GM19397 (cell line): ENCODE results near the gene KCNAB2.

ENCODE experiments used
- ATAC-seq: cut with Tn5 transposase; IDR thresholded peaks from one replicate; pipeline ENCODE4 v1.9.1; 2021; ENCODE audit warnings: mild to moderate bottlenecking, moderate library complexity; ENCODE audit not compliant: unreplicated experiment

Gene KCNAB2

DNA sequence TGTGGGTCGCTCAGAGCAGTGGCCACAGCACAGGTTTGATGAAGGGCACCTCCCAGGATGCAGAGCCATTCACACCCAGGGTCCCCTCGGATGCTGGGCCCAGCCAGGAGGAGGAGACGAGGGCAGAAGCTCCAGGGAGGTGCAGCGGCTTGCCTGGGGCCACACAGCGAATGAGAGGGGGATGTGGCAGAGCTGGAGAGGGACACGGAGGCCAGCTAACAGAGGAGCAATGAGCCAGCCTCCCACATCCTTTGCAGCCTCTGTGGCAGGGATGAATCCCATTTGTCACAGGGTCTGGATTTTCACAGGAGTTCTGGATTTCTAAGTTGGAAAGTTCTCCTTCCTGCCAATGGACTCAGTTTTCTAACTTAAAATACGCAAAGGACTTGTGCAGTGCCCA lies 98.5 kb downstream of the KCNAB2 start:
- no peak for ATAC-seq

DNA sequence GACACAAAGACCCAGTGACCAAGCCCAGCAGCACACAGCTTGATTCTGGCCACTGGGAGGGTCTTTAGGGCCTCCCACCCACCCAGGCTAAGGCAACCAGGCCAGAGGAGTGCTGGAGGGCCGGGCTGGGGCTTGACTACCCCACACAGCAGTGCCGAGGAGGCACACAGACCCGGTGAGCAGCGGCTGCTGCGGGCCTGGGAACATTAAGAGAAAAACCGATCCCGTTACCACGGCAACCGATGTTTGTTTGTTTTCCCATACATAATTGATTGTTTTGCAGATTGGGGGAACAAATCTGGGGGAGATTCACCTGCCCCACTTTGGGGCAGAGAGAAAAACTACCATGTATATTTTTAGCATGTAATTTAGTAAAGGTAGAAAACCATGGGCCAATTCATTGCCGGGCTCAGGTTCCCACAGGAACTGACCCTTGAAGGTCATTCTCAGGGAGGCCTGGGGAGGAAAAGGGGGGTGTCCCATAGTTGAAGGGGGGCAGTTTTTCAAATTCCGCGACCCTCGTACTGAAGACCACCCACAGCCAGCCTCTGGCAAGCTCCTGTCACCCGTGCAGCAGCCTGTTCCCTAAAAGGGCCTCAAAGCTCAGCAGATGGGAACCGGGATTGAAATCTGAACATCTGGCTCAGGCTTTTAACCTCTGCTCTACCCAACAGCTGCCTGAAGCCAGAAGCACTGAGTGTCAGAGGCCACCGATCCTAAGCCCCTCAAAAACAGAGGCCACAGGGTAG lies 99.1 kb downstream of the KCNAB2 start:
- no peak for ATAC-seq

DNA sequence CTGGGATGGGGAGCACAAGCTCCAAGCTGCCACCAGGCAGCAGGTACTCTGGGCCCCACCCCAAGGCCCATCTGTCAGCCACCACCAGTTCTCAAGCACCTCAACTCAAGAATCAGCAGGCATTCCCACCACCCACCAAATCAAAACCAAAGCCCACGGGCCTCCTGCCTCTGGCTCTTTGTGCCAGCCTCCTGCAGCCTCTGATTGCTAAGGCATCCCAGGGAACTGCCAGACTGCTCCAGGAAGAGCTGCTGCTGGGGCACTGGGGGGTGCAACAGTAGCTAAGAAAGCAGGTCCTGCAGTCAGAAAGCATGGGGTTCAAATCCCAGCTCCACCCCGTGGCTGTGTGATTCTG lies 99.7 kb downstream of the KCNAB2 start:
- no peak for ATAC-seq

DNA sequence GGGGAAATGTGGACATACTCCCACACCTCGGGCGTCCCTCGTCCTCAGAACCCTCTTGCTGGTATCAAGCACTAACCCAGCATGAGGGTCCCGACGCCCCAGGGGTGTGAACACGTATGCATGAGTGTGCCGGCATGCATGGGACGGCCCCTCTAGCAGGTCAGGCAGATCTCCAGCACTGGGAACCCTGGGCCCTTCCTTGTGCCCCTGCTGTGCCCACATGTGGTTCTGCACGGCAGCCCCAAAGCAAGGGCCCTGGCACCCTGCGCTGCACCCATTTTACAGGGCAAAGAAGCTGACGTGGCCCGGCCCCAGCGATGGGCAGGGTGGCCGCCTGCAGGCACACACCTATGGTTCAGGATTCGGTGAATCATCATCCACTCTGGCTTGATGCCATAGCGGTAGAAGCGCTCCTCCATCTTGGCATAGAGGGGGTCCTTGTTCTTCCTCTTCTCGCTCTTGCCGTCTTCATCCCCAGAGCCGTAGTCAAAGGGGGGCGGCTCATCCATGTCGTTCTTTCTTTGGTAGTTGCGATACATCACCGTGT lies 100.2 kb downstream of the KCNAB2 start:
- no peak for ATAC-seq

DNA sequence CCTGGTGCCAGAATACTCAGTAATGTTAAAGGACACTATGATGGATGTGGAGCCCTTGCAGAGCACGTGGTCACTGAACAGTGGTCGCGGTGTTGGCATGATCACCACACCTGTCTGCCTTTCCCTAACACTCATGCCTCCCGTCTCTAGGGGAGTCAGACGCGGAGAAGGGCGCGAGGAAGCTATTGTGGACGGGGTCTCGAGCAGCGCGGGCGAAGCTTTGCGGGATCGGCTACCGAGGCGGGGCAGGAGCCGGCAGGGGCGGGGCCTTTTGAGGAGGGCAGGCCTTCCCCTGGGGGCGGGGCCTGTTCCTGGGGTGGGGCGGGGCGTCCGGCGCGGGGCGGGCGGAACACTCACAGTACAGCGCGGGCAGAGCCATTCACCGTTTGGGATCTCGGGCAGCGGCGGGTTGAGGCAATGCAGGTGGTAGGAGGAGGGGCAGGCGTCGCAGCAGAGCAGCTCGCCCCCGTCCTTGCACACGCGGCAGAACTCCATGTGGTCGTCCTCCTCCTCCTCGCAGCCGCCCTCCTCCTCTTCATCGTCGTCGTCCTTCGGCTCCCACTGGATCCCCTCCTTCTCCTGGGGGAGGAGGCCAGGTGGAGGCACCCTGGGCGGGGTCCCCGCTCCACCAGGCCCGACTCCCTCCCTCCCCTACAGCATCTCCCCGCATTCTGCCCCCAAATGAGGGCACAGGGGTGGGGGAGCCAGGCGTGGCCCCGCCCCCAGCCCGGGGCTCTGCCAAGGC lies 103.0 kb downstream of the KCNAB2 start:
- ATAC-seq, result no peak

DNA sequence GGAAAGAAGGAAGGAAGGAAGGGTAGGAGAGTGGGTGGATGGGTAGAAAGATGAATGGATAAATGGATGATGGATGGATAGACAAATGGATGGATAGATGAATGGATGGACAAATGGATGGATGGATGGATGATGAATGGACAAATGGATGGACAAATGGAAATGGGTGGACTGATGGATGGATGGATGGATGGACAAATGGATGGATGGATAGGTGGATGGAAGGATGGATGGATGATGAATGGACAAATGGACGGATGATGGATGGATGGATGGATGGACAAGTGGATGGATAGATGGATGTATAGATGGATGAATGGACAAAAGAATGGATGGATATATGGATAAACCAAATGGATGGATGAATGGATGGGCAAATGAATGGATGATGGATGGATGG lies 103.9 kb downstream of the KCNAB2 start:
- no peak for ATAC-seq

DNA sequence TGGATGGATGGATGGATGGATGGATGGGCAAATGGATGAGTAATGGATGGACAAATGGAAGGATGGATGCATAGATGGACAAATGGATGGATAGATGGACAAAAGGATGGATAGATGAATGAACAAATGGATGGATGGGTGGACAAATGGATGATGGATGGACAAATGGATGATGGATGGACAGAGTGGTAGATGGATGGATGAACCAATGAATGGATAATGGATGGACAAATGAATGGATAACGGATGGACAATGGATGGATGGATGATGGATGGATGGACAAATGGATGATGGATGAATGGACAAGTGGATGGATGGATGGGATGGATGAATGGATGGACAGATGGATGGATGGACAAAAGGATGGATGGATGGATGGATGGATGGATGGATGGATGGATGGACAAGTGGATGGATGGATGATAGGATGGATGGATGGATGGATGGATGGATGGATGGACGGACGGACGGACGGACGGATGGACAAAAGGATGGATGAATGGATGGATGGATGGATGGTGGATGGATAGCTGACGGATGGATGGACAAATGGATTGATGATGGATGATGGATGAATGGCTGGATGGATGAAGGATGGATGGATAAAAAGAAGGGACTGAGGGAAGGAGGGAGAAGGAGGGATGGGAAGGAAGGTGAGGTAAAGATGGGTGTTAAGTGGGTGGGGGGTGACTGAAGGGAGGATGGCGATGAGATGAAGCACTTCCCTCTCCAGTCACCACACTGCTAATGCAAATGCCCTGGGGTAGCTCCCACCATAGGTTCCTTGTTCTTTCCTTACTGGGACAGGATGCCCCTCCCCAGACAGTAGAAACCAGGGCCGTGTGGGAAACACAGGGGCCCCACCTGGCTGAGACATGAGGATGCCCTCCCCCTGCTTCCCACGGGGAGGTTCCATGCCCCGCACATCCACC lies 104.6 kb downstream of the KCNAB2 start:
- ATAC-seq, result no peak
